HCT116 (cell line): ENCODE data around the gene CCDC198. TPM values are rescaled to one million over a fixed set of nuclear protein-coding genes. Genes with fewer than 3 reads are reported as not detected.

ENCODE experiments used
- ATAC-seq: fragments of 200-7000 bp; cut with Tn5 transposase; 2 replicates; pipeline ENCODE4 v1.9.1; 2020; ENCODE audit warnings: mild to moderate bottlenecking, moderate library complexity
- BruUV-seq: library from RNA; stranded (reverse); fragments of 400-500 nt; replicated peaks from 2 replicates; lab custom pipeline; 2021; lab: Mats Ljungman, UMichigan
- CTCF ChIA-PET: fragments of 300-600 bp; sonication (Branson Sonifier 250); formaldehyde crosslinking; loops from one replicate; lab custom pipeline; 2021; ENCODE audit warnings: antibody characterized with exemption; lab: Charles Lee
- POLR2A ChIA-PET: fragments of 300-600, 350-600 bp; sonication (Branson Sonifier 250); formaldehyde crosslinking; loops from one replicate; lab custom pipeline; 2021; ENCODE audit warnings: antibody characterized with exemption; lab: Charles Lee
- RAD21 ChIA-PET, 2 experiments: fragments of 300-600 bp; sonication (Branson Sonifier 250); formaldehyde crosslinking; loops; one replicate each; lab custom pipeline; 2023; ENCODE audit warnings: low total read pairs in 2 of 2; ENCODE audit not compliant: uncharacterized antibody in 2 of 2, unreplicated experiment in 2 of 2, low non-redundant PET in 1 of 2; lab: Charles Lee
- DNase-seq: peaks from one replicate; pipeline ENCODE4 v3.0.0-alpha.2; 2010; ENCODE audit warnings: low read depth, low spot score
- H2AFZ ChIP-seq: fragments of 200-600 bp; shearing (Covaris generic), sonication (generic); 2 replicates; pipeline ENCODE4 v1.6.1; 2017; ENCODE audit warnings: low read depth, mixed run types, mixed read lengths, antibody characterized with exemption, low read length; ENCODE audit not compliant: poor library complexity, severe bottlenecking
- H3K27ac ChIP-seq: 2 replicates; pipeline ENCODE4 v1.5.1; 2012; ENCODE audit warnings: low read depth, low read length
- H3K27me3 ChIP-seq: fragments of 200-600 bp; sonication (generic); 2 replicates; pipeline ENCODE4 v1.6.1; 2016; ENCODE audit warnings: mixed run types, low read length, mixed read lengths; ENCODE audit not compliant: insufficient read depth
- H3K36me3 ChIP-seq, 2 experiments: fragments of 200-500 bp in 1 of 2; fragments of 200-600 bp in 1 of 2; sonication (Bioruptor generic) in 1 of 2; sonication (generic) in 1 of 2; 2 replicates each; pipeline versions ENCODE4 v1.5.1 to v1.6.1; 2014 to 2016; ENCODE audit warnings: low read length in 2 of 2, inconsistent platforms in 1 of 2, mixed read lengths in 1 of 2, mixed run types in 1 of 2; ENCODE audit not compliant: insufficient read depth in 2 of 2, control insufficient read depth in 1 of 2
- H3K4me1 ChIP-seq, 2 experiments: fragments of 200-600 bp in 1 of 2; sonication (generic) in 1 of 2; 2 replicates each; pipeline versions ENCODE4 v1.5.1 to v1.6.1; 2012 to 2017; ENCODE audit warnings: low read length in 2 of 2, inconsistent platforms in 1 of 2, mild to moderate bottlenecking in 1 of 2, mixed read lengths in 1 of 2, mixed run types in 1 of 2, moderate library complexity in 1 of 2; ENCODE audit not compliant: insufficient read depth in 2 of 2, control insufficient read depth in 1 of 2
- H3K4me2 ChIP-seq: fragments of 200-600 bp; sonication (generic); 2 replicates; pipeline ENCODE4 v1.6.1; 2017; ENCODE audit warnings: mixed run types, low read length, mixed read lengths
- H3K4me3 ChIP-seq, 2 experiments: fragments of 200-600 bp in 1 of 2; sonication (generic) in 1 of 2; replicated peaks in 1 of 2; 2 replicates each; pipeline ENCODE4 v1.5.1; 2011 to 2016; ENCODE audit warnings: low read length in 2 of 2, control low read depth in 1 of 2, low read depth in 1 of 2, mild to moderate bottlenecking in 1 of 2, mixed read lengths in 1 of 2, mixed run types in 1 of 2
- H3K79me2 ChIP-seq: fragments of 200-600 bp; sonication (generic); 2 replicates; pipeline ENCODE4 v1.6.1; 2017; ENCODE audit warnings: mild to moderate bottlenecking, mixed run types, low read length, moderate library complexity, mixed read lengths; ENCODE audit not compliant: insufficient read depth
- H3K9ac ChIP-seq: fragments of 200-600 bp; sonication (generic); 2 replicates; pipeline ENCODE4 v1.6.1; 2016; ENCODE audit warnings: low read length, mixed read lengths
- H3K9me2 ChIP-seq: fragments of 200-600 bp; sonication (generic), shearing (Covaris generic); 2 replicates; pipeline ENCODE4 v1.6.1; 2017; ENCODE audit warnings: mixed run types, mild to moderate bottlenecking, moderate library complexity; ENCODE audit not compliant: insufficient read depth
- H3K9me3 ChIP-seq, 2 experiments: fragments of 200-500 bp in 1 of 2; fragments of 200-600 bp in 1 of 2; sonication (Bioruptor generic) in 1 of 2; sonication (generic) in 1 of 2; 2 replicates each; pipeline ENCODE4 v1.6.1; 2014 to 2017; ENCODE audit warnings: low read length in 2 of 2, mixed read lengths in 2 of 2, inconsistent platforms in 1 of 2, low read depth in 1 of 2, mild to moderate bottlenecking in 1 of 2, mixed run types in 1 of 2, moderate library complexity in 1 of 2; ENCODE audit not compliant: control insufficient read depth in 1 of 2, insufficient read depth in 1 of 2
- H4K20me1 ChIP-seq: fragments of 200-600 bp; sonication (generic), shearing (Covaris generic); 2 replicates; pipeline ENCODE4 v1.6.1; 2017; ENCODE audit warnings: mixed run types, mild to moderate bottlenecking, moderate library complexity; ENCODE audit not compliant: insufficient read depth
- ATF3 ChIP-seq: IDR thresholded peaks from 2 replicates; pipeline ENCODE4 v1.6.1; 2012
- CBX3 ChIP-seq: IDR thresholded peaks from 2 replicates; pipeline ENCODE4 v1.6.1; 2012; ENCODE audit warnings: low read depth
- CEBPB ChIP-seq: IDR thresholded peaks from 2 replicates; pipeline ENCODE4 v1.6.1; 2012; ENCODE audit warnings: low read depth
- EGR1 ChIP-seq: IDR thresholded peaks from 2 replicates; pipeline ENCODE4 v1.6.1; 2012; ENCODE audit warnings: low read depth
- ELF1 ChIP-seq: IDR thresholded peaks from 2 replicates; pipeline ENCODE4 v1.6.1; 2012; ENCODE audit warnings: low read depth, borderline replicate concordance
- EZH2 ChIP-seq: fragments of 200-600 bp; sonication (generic); IDR thresholded peaks from 2 replicates; pipeline ENCODE4 v1.6.1; 2017; ENCODE audit warnings: antibody characterized with exemption, mixed run types
- EZH2phosphoT487 ChIP-seq: fragments of 200-600 bp; IDR thresholded peaks from 2 replicates; pipeline ENCODE4 v1.6.1; 2018; ENCODE audit warnings: antibody characterized with exemption, borderline replicate concordance
- FOSL1 ChIP-seq: IDR thresholded peaks from 2 replicates; pipeline ENCODE4 v1.6.1; 2012; ENCODE audit warnings: low read depth
- JUND ChIP-seq: IDR thresholded peaks from 2 replicates; pipeline ENCODE4 v1.6.1; 2012
- POLR2AphosphoS5 ChIP-seq: IDR thresholded peaks from 2 replicates; pipeline ENCODE4 v1.6.1; 2011; ENCODE audit warnings: mild to moderate bottlenecking, low read depth, low read length, moderate library complexity
- RAD21 ChIP-seq: IDR thresholded peaks from 2 replicates; pipeline ENCODE4 v1.6.1; 2012; ENCODE audit warnings: low read depth, mild to moderate bottlenecking
- REST ChIP-seq: IDR thresholded peaks from 2 replicates; pipeline ENCODE4 v1.6.1; 2012; ENCODE audit warnings: low read depth
- SIN3A ChIP-seq: IDR thresholded peaks from 2 replicates; pipeline ENCODE4 v1.6.1; 2012; ENCODE audit warnings: low read depth
- SP1 ChIP-seq: IDR thresholded peaks from 2 replicates; pipeline ENCODE4 v1.6.1; 2012; ENCODE audit warnings: low read depth
- TCF7L2 ChIP-seq: IDR thresholded peaks from 2 replicates; pipeline ENCODE4 v1.7.0; 2011; ENCODE audit warnings: borderline replicate concordance, inconsistent platforms; ENCODE audit not compliant: insufficient read depth, insufficient read length; ENCODE audit errors: extremely low read depth
- YY1 ChIP-seq: IDR thresholded peaks from 2 replicates; pipeline ENCODE4 v1.6.1; 2011; ENCODE audit warnings: low read length, low read depth, moderate library complexity, mild to moderate bottlenecking; ENCODE audit not compliant: insufficient replicate concordance; ENCODE audit errors: extremely low read depth
- ZFX ChIP-seq: fragments of 450-650 bp; IDR thresholded peaks from 2 replicates; pipeline ENCODE4 v1.6.1; 2017
- ZNF274 ChIP-seq: fragments of 200-500 bp; sonication (Bioruptor generic); IDR thresholded peaks from 2 replicates; pipeline ENCODE4 v1.6.1; 2014; ENCODE audit warnings: mild to moderate bottlenecking, low read depth, low read length, inconsistent platforms
- intact Hi-C: fragments of 100-400 bp; cut with micrococcal nuclease; formaldehyde crosslinking; loops from 2 replicates; pipeline ENCODE4 v1.10.0; 2022
- total RNA-seq: library from RNA; stranded (reverse); gene quantifications from one replicate; pipeline ENCODE4 v1.2.1, GENCODE V29; 2021; ENCODE audit not compliant: unreplicated experiment
- TF ChIP-seq, protein P1 (sequence below): IDR thresholded peaks from 2 replicates; pipeline ENCODE4 v1.6.1; 2011; ENCODE audit warnings: mild to moderate bottlenecking, low read length, moderate library complexity; ENCODE audit not compliant: insufficient replicate concordance; ENCODE audit errors: extremely low read depth
- TF ChIP-seq, protein P2 (sequence below): IDR thresholded peaks from 2 replicates; pipeline ENCODE4 v1.6.1; 2012

CCDC198 gene
- total RNA-seq, 1 experiment from 2014 or later = not detected

DNA sequence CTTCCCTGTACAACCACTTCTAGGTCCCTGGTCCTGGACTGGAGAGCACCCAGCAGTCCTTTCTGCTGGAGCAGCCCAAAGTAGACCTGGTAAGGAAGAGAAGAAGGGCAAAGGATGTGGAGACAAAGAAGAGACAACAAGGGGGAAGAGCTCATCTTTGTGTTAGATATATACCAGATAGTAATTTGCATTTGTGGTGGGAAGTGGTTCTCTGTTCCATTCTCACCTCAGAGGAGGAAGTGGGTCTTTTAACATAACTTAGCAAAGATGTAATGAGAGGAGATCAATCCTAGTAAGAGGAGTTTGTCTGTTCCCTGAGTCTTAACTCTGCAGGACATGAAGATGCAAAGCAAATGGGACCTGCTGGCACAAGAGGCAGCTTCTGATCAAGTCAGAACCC lies 8.0 kb downstream of the CCDC198 start:
- H3K4me1 ChIP-seq = no peaks in the 10 kb centered on the region
- intact Hi-C loops = loop anchor here (2.0 to 5.0 kb wide), 2 partner anchors 397 to 587 kb away; no protein-coding TSS in a partner anchor
- ChIA-PET CTCF (interaction anchor here (0.5 to 1.0 kb wide), 2 partner anchors 9 to 70 kb away, joined by 3 to 6 read pairs; no protein-coding TSS in a partner anchor), POLR2A (interaction anchor here (0.7 kb wide), 1 partner anchor 216 kb away, joined by 3 read pairs; no protein-coding TSS in a partner anchor), RAD21 (no interaction called here)
- no peaks in the 10 kb centered on the region for H4K20me1 ChIP-seq
- H3K27me3 ChIP-seq = peaks cover 72% of the 10 kb centered on the region
- H3K27ac ChIP-seq = no peak overlapping the region
- H2AFZ ChIP-seq = no peak overlapping the region
- no peak overlapping the region for H3K4me3 ChIP-seq
- H3K9me3 ChIP-seq = no peaks in the 10 kb centered on the region
- no TSS peak for BruUV-seq
- no peak overlapping the region for H3K9ac ChIP-seq
- no peak for TF ChIP-seq ELF1
- no peak for TF ChIP-seq CEBPB
- no peak for TF ChIP-seq EZH2
- no peak for TF ChIP-seq SP1
- no peak for TF ChIP-seq EZH2phosphoT487
- TF ChIP-seq ZNF274 = no peak
- no peak for TF ChIP-seq SIN3A
- TF ChIP-seq CBX3 = no peak
- no peak for TF ChIP-seq FOSL1
- no peak for TF ChIP-seq EGR1
- no peak for TF ChIP-seq JUND
- no peak for TF ChIP-seq REST
- TF ChIP-seq RAD21 = no peak
- no peak for TF ChIP-seq POLR2AphosphoS5
- no peak for TF ChIP-seq TCF7L2
- no peak for TF ChIP-seq YY1
- no peak for TF ChIP-seq ZFX
- TF ChIP-seq, protein P1, sequence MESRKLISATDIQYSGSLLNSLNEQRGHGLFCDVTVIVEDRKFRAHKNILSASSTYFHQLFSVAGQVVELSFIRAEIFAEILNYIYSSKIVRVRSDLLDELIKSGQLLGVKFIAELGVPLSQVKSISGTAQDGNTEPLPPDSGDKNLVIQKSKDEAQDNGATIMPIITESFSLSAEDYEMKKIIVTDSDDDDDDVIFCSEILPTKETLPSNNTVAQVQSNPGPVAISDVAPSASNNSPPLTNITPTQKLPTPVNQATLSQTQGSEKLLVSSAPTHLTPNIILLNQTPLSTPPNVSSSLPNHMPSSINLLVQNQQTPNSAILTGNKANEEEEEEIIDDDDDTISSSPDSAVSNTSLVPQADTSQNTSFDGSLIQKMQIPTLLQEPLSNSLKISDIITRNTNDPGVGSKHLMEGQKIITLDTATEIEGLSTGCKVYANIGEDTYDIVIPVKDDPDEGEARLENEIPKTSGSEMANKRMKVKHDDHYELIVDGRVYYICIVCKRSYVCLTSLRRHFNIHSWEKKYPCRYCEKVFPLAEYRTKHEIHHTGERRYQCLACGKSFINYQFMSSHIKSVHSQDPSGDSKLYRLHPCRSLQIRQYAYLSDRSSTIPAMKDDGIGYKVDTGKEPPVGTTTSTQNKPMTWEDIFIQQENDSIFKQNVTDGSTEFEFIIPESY = no peak
- no peak for TF ChIP-seq ATF3
- TF ChIP-seq, protein P2, sequence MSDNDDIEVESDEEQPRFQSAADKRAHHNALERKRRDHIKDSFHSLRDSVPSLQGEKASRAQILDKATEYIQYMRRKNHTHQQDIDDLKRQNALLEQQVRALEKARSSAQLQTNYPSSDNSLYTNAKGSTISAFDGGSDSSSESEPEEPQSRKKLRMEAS = no peak
- ATAC-seq (no peak), DNase-seq (no peak)
- H3K36me3 ChIP-seq = no peaks in the 10 kb centered on the region
- H3K79me2 ChIP-seq = no peaks in the 10 kb centered on the region
- H3K9me2 ChIP-seq = no peaks in the 10 kb centered on the region
- H3K4me2 ChIP-seq = no peak overlapping the region
